ENCODE data around the gene MCF2L. TPM values are rescaled to one million over a fixed set of nuclear protein-coding genes. Genes with fewer than 3 reads are reported as not detected.

The MCF2L gene
- total RNA-seq, 2 experiments from 2014 or later = 2.8 to 16.4 TPM

DNA sequence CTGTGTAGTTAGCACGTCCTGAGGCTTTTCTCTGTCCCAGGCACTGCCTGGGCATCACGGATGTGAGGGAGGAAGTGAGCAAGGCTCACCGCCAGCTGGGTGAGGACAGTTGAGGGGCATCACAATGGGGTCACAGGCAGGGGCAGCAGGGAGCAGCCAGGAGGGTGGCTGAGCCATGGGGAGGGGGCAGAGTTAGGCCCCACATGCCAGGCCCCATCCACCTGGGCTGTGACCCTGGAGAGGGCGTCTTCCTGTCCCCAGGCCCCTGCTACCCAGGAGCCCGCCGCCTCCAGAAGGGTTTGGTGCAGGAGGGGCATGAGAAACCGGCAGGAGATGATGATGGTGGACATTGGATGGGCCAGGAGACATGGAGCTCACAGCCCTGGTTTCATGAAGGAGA is 79.8 kb downstream of the MCF2L start:
- Histone ChIP-seq H3K4me2 (ENCODE audit: low read length) (no peak overlapping the region), H3K36me3 (ENCODE audit: insufficient read depth, low read length) (no peaks in the 10 kb centered on the region), H3K4me3 (ENCODE audit: low read depth, low read length, poor library complexity, severe bottlenecking) (no peak overlapping the region), H3K79me2 (ENCODE audit: insufficient read depth, low read depth, low read length) (no peaks in the 10 kb centered on the region), H2AFZ (ENCODE audit: low read length) (no peak overlapping the region), H3K27ac (ENCODE audit: low read depth, low read length, poor library complexity, severe bottlenecking) (no peak overlapping the region), H3K9me2 (ENCODE audit: insufficient read depth, low read length) (no peaks in the 10 kb centered on the region), H3K4me1 (ENCODE audit: insufficient read depth, low read length, poor library complexity, severe bottlenecking) (no peaks in the 10 kb centered on the region), H4K20me1 (ENCODE audit: insufficient read depth, low read length) (no peaks in the 10 kb centered on the region), H3K9me3 (ENCODE audit: low read length) (no peaks in the 10 kb centered on the region)
- no peak for DNase-seq (ENCODE audit: low spot score)
- ChIA-PET CTCF (ENCODE audit: unreplicated experiment) (no interaction called here), POLR2A (no interaction called here)
- intact Hi-C loops (cut with micrococcal nuclease; ENCODE audit: unreplicated experiment) = no loop called here
- BruUV-seq (replicated peaks) = no TSS peak
- no peak for TF ChIP-seq EZH2phosphoT487 (IDR thresholded peaks at IDR 0.05; ENCODE audit: borderline replicate concordance, low read depth, low read length)
- TF ChIP-seq, protein P1, sequence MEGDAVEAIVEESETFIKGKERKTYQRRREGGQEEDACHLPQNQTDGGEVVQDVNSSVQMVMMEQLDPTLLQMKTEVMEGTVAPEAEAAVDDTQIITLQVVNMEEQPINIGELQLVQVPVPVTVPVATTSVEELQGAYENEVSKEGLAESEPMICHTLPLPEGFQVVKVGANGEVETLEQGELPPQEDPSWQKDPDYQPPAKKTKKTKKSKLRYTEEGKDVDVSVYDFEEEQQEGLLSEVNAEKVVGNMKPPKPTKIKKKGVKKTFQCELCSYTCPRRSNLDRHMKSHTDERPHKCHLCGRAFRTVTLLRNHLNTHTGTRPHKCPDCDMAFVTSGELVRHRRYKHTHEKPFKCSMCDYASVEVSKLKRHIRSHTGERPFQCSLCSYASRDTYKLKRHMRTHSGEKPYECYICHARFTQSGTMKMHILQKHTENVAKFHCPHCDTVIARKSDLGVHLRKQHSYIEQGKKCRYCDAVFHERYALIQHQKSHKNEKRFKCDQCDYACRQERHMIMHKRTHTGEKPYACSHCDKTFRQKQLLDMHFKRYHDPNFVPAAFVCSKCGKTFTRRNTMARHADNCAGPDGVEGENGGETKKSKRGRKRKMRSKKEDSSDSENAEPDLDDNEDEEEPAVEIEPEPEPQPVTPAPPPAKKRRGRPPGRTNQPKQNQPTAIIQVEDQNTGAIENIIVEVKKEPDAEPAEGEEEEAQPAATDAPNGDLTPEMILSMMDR (conservative IDR thresholded peaks at IDR 0.05; ENCODE audit: low read length) = no peak

DNA sequence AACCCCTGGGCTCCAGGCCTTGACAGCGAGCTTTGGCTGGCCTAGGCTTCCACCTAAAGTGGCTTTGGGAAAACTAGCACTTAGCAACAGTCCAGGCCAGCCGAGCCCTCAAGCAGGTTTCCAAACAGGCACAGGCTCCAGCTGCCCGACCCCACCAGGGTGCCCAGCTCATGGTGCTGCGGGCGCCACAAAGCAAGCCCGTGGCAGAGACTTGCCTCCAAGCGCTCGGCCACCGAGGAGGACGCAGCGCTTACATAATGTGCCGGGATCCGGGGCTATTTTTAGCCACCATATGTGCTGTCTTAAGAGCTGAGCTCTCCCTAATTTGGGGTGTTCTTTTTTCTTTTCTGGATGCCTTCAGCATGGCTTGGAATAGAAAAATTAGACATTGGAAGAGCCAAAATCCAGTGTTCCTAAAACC is 80.5 kb downstream of the MCF2L start:
- ChIA-PET CTCF (ENCODE audit: unreplicated experiment) (no interaction called here), POLR2A (no interaction called here)
- Histone ChIP-seq H3K36me3 (ENCODE audit: insufficient read depth, low read length) (no peaks in the 10 kb centered on the region), H4K20me1 (ENCODE audit: insufficient read depth, low read length) (no peaks in the 10 kb centered on the region), H2AFZ (ENCODE audit: low read length) (no peak overlapping the region), H3K9me2 (ENCODE audit: insufficient read depth, low read length) (no peaks in the 10 kb centered on the region), H3K79me2 (ENCODE audit: insufficient read depth, low read depth, low read length) (no peaks in the 10 kb centered on the region), H3K27ac (ENCODE audit: low read depth, low read length, poor library complexity, severe bottlenecking) (no peak overlapping the region), H3K4me2 (ENCODE audit: low read length) (no peak overlapping the region), H3K4me1 (ENCODE audit: insufficient read depth, low read length, poor library complexity, severe bottlenecking) (no peaks in the 10 kb centered on the region), H3K9me3 (ENCODE audit: low read length) (no peaks in the 10 kb centered on the region), H3K4me3 (ENCODE audit: low read depth, low read length, poor library complexity, severe bottlenecking) (no peak overlapping the region)
- intact Hi-C loops (cut with micrococcal nuclease; ENCODE audit: unreplicated experiment) = no loop called here
- BruUV-seq (replicated peaks) = no TSS peak
- no peak for DNase-seq (ENCODE audit: low spot score)
- TF ChIP-seq, protein P1 (conservative IDR thresholded peaks at IDR 0.05; ENCODE audit: low read length) = no peak
- no peak for TF ChIP-seq EZH2phosphoT487 (IDR thresholded peaks at IDR 0.05; ENCODE audit: borderline replicate concordance, low read depth, low read length)

- POLR2A ChIA-PET = no interaction called here
- CTCF ChIA-PET (ENCODE audit: unreplicated experiment) = no interaction called here
- TF ChIP-seq, protein P1 (conservative IDR thresholded peaks at IDR 0.05; ENCODE audit: low read length) = no peak
- no peak for TF ChIP-seq EZH2phosphoT487 (IDR thresholded peaks at IDR 0.05; ENCODE audit: borderline replicate concordance, low read depth, low read length)
- Histone ChIP-seq H3K9me2 (ENCODE audit: insufficient read depth, low read length) (no peaks in the 10 kb centered on the region), H3K79me2 (ENCODE audit: insufficient read depth, low read depth, low read length) (no peaks in the 10 kb centered on the region), H3K9me3 (ENCODE audit: low read length) (no peaks in the 10 kb centered on the region), H4K20me1 (ENCODE audit: insufficient read depth, low read length) (no peaks in the 10 kb centered on the region), H3K4me2 (ENCODE audit: low read length) (no peak overlapping the region), H3K27ac (ENCODE audit: low read depth, low read length, poor library complexity, severe bottlenecking) (no peak overlapping the region), H3K4me1 (ENCODE audit: insufficient read depth, low read length, poor library complexity, severe bottlenecking) (no peaks in the 10 kb centered on the region), H3K4me3 (ENCODE audit: low read depth, low read length, poor library complexity, severe bottlenecking) (no peak overlapping the region), H3K36me3 (ENCODE audit: insufficient read depth, low read length) (no peaks in the 10 kb centered on the region), H2AFZ (ENCODE audit: low read length) (no peak overlapping the region)
- DNase-seq (ENCODE audit: low spot score) = no peak
- intact Hi-C loops (cut with micrococcal nuclease; ENCODE audit: unreplicated experiment) = no loop called here
- BruUV-seq (replicated peaks) = no TSS peak
Observed at GRCh38 chr13:113049981-113050380, 81.0 kb downstream of the MCF2L start.

Measured in OCI-LY7 (cell line).